ENCODE results near the gene POC5. TPM values are rescaled to one million over a fixed set of nuclear protein-coding genes. Genes with fewer than 3 reads are reported as not detected.

Gene POC5
- total RNA-seq, 1 donor from 2014 or later = 15.1 TPM

DNA sequence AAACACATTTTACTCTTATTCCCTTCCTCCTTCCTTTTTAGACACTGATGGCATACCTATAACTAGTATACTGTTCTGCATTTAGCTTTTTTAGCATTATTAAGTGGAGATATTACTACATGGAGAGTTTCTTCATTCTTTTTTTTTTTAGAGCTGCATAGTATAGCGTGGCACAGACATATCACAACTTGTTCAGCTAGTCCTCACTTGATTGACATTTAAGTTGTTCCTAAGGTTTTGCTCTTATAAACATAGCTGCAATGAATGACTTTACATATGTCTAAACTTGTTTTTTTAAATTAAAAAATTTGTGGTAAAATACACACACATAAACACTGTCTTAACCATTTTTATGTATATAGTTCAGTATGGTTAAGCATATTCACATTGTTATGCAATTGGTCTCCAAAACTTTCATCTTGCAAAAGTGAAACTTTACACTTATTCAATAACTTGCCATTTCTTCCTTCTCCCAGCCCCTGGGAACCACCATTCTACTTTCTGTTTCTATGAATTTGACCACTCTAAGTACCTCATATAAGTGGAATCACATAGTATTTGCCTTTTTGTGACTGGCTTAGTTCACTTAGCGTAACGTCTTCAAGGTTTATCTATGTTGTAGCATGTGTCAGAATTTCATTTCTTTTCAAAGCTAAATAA, 57.3 kb downstream of the POC5 start:
- no peak for DNase-seq (ENCODE audit: low spot score)

DNA sequence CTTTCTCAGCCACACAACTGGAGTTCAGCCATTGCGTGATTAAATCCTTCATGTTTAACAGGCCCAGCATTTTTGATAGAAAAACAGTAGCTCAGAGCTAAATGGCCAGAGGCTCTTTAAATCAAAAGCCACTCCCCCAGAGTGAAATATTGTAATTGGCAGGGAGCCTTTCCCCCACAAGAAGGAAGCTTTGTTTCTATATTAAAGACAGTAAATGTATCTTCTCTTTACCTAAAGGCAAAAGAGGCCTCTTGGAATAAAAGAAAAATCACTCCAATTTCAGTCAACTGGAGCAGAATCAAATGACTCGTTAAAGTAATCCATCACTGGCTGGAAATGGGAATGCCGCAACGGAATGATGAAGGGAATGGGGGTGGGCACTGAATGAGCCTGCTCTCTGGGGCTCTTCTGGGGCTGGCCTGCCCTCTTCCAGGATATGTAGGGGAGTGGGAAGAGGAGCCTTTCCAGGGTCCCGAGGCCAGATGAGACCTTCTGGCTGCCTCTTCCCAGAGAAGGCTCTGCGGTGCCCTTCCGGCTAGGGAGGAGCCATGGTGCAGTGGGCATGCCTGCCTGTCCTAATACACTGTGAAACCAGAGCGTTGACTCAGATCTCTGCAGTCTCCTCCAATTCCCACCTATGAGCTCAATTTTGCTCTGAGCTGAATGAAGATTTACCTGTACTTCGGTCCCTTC, 60.8 kb downstream of the POC5 start:
- DNase-seq (ENCODE audit: low spot score) = no peak

DNA sequence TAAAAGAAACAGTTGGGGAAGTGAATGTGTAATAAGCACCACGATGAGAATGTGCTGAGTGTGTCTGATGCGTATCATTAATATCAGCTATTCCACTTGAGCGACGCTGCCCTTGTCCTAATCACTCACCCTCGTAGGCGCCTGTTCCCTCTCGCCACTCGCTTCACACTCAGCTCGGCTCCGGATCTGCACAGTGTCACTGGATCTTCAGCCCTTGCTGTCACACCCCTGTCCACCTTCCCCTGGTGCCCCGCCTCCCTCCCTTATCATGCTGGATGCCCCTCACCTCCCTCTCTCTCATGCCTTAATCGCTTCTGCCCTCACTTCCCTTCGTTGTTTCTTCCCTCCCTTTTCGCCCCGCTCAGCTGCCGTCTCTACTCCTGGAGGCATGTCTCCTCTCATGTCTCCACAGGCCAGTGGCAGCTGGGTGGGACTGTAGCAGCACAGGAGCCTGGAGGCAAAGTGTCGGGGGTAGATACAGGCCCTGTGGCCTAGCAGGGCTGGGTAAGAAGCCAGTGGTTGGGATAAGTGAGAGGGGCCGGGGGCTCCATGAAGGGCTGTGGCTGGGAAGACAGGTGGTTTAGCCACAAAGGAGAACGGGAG, 62.4 kb downstream of the POC5 start:
- no peak for DNase-seq (ENCODE audit: low spot score)

DNA sequence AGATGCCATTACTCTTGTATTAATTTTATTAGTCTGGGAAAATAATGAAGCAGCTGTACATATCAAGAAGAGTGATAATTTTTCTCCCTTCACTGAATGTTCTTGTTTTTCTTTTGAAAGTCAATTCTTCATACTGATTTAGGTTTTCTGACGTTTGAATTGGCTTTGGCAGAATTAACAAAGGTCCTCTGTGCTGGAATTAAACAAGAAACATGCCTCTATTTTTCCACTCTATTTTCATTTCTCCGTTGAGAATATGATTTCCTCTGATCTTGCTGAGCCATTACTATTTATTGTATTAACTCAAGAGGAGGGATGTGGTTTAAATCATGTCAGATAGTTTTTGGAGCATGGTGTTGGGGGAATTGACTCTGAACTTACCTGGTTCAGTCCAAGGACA, 63.7 kb downstream of the POC5 start:
- DNase-seq (ENCODE audit: low spot score) = no peak

DNA sequence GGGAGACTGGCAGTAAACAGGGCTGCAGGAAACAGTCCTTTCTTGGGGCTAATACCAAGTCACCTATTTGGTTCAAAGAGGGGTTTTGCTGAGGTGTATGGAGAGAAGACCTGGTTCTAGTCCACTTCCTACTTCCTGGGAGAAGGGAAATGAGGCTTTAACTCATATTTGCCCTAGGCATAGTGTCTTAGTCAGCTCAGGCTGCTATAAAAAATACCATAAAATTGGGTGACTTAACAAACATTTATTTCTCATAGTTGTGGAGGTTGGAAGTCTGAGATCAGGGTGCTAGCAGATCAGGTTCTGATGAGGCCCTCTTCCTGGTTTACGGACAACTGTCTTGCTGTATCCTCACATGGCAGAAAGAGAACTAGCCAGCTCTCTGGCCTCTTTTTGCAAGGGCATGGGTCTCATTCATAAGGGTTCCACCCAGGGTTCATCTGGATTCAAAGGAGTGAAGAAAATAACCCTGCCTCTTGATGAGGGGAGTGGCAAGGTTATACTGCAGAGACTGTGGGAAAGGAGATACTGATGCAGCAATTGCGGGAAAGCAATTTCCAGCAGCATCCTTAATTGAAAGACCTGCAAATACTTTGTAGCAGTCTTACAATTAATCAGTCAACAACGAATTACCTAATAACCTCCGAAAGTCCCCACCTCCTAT, 65.5 kb downstream of the POC5 start:
- no peak for DNase-seq (ENCODE audit: low spot score)

DNA sequence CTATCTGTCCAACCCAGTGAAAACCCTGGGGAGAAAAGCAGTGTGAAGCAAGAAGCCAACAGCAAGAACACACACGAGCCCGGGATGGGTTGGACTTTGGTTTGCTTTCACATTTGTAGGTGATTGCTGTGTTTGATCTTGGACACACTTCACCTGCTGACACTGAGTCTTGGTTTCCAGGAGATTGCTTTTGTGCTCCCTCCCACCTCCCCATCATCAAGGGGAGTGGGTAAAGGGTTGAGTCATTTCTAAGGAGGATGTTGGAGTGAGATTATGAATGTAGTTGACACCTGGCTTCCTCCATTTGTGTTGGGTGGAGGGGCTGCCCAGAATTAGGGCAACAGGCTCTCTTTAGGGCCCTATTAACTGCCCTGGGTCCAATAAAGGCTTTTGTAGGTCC, 68.5 kb downstream of the POC5 start:
- DNase-seq (ENCODE audit: low spot score) = no peak

DNA sequence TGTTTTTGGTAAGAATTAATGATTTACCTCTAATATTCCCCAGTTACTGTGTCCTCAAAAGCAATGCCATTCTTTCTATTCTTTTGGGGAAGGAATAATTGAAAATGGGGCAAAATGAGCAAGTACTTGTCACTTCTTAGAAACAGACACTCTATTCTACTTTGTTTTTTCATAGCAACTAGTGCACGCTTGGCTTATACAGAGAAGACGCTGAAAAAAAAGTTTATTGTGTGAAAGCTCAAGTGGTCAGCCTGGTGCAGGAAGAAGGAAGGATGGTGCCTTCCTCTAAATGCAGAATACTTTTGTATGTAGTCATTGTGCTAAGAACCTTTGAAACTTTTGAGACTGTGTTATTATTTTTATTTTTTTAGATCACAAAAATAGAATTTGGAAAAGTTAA, 76.4 kb downstream of the POC5 start:
- no peak for DNase-seq (ENCODE audit: low spot score)

DNA sequence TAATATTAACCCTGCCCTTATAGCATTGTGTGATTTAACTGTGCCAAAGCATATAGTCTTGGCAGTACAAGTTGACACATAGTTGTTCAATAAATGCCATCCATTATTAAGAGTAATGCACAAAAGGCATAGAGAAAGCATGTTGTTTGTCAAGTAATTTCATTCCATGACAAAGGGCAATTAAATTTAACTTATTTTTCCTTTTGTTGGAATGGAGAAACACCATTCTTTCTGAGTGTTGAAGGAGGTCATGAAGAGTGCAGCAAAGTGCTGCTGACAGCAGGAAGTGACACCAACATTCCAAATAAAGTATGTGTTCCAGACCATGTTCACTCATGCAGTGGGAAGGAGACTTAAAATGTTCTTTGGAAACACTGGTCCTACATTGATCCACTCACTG, 76.8 kb downstream of the POC5 start:
- DNase-seq (ENCODE audit: low spot score) = no peak

DNA sequence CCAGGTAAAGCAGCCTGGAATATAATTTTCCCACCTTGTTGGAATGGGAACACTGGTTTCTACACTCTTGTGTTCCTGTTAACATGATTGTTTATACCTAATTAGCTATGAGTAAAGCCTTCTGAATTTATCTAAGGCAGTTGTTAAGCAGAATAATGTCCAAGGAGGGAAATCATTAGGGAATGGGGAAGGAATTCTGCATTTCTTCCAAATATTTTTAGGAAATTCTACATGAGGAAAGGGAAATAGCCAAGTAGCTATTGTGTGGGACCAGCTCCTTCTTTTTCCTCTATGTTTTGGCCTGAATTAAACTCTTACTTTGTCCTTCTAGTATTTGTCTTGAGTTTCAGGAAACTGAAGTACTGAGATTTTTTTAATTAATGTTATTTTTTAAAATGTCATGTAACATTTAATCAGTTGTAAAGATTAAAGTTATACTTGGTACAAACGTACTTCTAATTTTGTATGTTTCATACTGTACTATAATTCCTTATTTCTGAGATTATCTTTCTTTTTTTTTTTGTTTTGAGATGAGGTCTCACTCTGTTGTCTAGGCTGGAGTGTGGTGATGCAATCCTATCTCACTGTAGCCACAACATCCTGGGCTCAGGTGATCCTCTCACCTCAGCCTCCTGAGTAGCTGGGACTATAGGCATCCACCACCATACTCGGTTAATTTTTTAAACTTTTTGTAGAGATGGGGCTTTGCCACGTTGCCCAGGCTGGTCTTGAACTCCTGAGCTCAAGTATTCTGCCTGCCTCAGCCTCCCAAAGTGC, 77.5 kb downstream of the POC5 start:
- DNase-seq (ENCODE audit: low spot score) = no peak

DNA sequence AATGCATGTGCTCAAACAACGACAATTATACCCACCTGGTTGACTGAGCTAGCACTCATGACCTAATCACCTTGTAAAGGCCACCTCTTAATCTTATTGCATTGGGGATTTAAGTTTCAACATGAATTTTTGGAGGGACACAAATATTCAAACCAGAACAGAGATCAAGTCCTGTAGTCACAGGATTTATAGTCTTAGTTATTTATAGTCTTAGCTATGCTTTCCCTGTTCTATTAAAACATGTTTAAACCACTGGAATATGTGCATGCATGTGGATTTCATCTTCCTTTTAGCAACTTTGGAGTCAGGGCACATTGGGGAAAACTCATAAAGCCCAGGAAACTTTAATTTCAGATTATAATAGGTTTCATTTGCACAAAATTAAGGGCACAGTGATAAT, 79.3 kb downstream of the POC5 start:
- no peak for DNase-seq (ENCODE audit: low spot score)

DNA sequence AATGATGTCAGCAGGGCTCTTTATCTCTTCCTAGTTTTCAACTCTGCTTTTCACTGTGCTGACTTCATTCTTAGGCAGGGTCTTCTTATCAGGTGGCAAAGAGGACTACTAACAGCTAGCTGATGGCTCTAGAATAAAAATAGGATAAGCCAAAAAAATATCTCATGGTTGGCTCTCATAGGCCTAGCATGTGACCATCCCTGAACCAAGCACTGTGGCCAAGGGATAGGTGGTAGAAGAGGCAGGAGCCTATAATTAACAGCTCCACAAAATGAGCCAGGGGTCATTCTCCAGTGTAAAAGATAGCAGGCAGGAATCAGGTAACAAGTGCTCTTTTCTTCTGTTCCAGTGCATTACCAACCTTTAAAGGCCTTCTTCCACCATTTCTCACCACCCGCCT, 84.9 kb downstream of the POC5 start:
- no peak for DNase-seq (ENCODE audit: low spot score)

DNA sequence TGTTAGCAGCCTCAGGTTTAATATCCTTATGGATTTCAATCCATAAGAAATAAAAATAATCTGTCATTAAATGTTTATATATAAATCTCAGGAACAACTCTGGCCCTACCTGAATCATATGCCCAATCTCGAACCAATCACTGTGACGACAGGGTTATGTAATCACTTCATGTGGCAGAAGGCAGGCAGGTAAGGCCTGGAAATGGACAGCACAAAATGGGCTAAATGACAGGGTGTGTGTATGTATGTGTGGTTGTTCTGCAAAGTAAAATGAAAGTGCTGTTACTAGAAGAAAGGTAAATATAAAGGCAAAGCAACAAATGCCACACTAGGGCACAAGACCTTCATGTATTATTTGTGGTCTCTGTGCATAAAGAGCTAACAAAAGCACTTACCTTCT, 86.4 kb downstream of the POC5 start:
- no peak for DNase-seq (ENCODE audit: low spot score)

DNA sequence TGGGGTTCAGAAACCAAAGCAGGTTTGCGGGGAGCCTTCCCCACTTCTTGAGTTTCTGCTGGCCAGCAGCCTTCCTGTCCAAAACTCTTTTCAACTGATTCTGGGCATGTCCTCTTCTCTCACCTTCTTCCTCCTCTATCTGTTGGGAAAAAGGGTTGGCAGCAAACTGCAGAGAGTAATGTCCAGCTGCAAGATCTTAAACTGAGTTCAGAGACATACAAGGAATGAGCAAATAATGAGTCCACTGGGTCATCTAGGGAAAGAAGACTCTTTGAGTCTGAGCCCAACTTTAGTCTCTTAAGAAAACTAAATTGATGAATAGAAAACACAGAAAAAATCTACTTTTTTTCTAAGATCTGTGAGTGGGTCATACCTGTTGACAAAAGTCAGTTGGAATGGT, 89.4 kb downstream of the POC5 start:
- no peak for DNase-seq (ENCODE audit: low spot score)

DNA sequence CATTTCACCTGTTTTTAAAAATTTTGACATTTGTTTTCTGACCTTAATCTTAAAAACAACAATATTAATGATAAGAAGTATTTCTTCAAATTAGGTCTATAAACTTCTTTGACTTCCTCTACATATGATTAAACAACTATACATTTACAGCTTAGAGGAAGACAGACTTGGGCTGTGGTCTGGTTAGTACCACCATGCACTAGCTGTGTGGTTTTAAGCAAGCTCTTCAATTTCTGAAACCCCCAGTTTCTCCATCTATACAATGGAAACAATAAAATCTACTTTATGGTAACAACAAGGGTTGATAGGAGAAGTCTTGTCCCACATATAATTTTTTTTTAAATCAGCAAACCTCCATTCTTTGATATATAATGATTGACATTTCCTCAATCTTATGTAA, 90.3 kb downstream of the POC5 start:
- no peak for DNase-seq (ENCODE audit: low spot score)

Other genes with a start within 250 kb of the POC5 start
- 51.7 TPM for gene CERT1, start 205.8 kb downstream of the POC5 start, total RNA-seq
- gene POLK, start 205.5 kb downstream of the POC5 start, total RNA-seq = 52.3 TPM
- 3.6 TPM for gene ANKDD1B, start 106.0 kb downstream of the POC5 start, total RNA-seq